H9 (cell line): ENCODE measurements around the gene CLEC16A. TPM values are rescaled to one million over a fixed set of nuclear protein-coding genes. Genes with fewer than 3 reads are reported as not detected.

Source experiments
- DNase-seq: peaks from one replicate; pipeline ENCODE4 v3.0.0-alpha.2; 2017
- H2AFZ ChIP-seq: one replicate; pipeline ENCODE4 v1.6.1; 2013; ENCODE audit warnings: mild to moderate bottlenecking, low read length, control low read depth, moderate library complexity
- H2AK5ac ChIP-seq: 2 replicates; pipeline ENCODE4 v1.6.1; 2013; ENCODE audit warnings: low read length, control low read depth, mixed read lengths; ENCODE audit not compliant: insufficient read length
- H2BK120ac ChIP-seq: one replicate; pipeline ENCODE4 v1.6.1; 2013; ENCODE audit warnings: low read depth, mild to moderate bottlenecking, low read length, control low read depth, inconsistent platforms; ENCODE audit not compliant: poor library complexity, severe bottlenecking
- H2BK12ac ChIP-seq: 2 replicates; pipeline ENCODE4 v1.6.1; 2013; ENCODE audit warnings: low read length, control low read depth, mixed read lengths, low read depth; ENCODE audit not compliant: insufficient read length
- H2BK15ac ChIP-seq: 2 replicates; pipeline ENCODE4 v1.6.1; 2013; ENCODE audit warnings: low read depth, low read length, control low read depth
- H2BK20ac ChIP-seq: one replicate; pipeline ENCODE4 v1.6.1; 2013; ENCODE audit warnings: low read depth, mild to moderate bottlenecking, low read length, control low read depth, inconsistent platforms; ENCODE audit not compliant: poor library complexity, severe bottlenecking
- H2BK5ac ChIP-seq: 2 replicates; pipeline ENCODE4 v1.6.1; 2013; ENCODE audit warnings: low read length, control low read depth, mixed read lengths; ENCODE audit not compliant: insufficient read length
- H3K14ac ChIP-seq: 2 replicates; pipeline ENCODE4 v1.6.1; 2013; ENCODE audit warnings: low read length, control low read depth; ENCODE audit not compliant: insufficient read depth
- H3K18ac ChIP-seq: 2 replicates; pipeline ENCODE4 v1.6.1; 2013; ENCODE audit warnings: low read depth, mild to moderate bottlenecking, mixed read lengths, low read length, control low read depth; ENCODE audit not compliant: insufficient read length
- H3K23ac ChIP-seq: 2 replicates; pipeline ENCODE4 v1.6.1; 2013; ENCODE audit warnings: low read length, control low read depth, mixed read lengths, low read depth; ENCODE audit not compliant: insufficient read length
- H3K23me2 ChIP-seq: 2 replicates; pipeline ENCODE4 v1.6.1; 2013; ENCODE audit warnings: low read depth, mild to moderate bottlenecking, mixed read lengths, low read length, control low read depth; ENCODE audit not compliant: insufficient read length, poor library complexity, severe bottlenecking
- H3K27ac ChIP-seq: 2 replicates; pipeline ENCODE4 v1.5.1; 2013; ENCODE audit warnings: low read length, control low read depth, mixed read lengths, low read depth; ENCODE audit not compliant: insufficient read length
- H3K27me3 ChIP-seq: 2 replicates; pipeline ENCODE4 v1.6.1; 2013; ENCODE audit warnings: low read length, control low read depth, inconsistent platforms; ENCODE audit not compliant: insufficient read depth
- H3K4ac ChIP-seq: 2 replicates; pipeline ENCODE4 v1.6.1; 2013; ENCODE audit warnings: low read depth, mild to moderate bottlenecking, control low read depth, inconsistent platforms, low read length, moderate library complexity
- H3K4me1 ChIP-seq: 2 replicates; pipeline ENCODE4 v1.6.1; 2013; ENCODE audit warnings: low read length, control low read depth, inconsistent platforms; ENCODE audit not compliant: insufficient read depth
- H3K4me2 ChIP-seq: 2 replicates; pipeline ENCODE4 v1.6.1; 2013; ENCODE audit warnings: low read length, control low read depth, mixed read lengths; ENCODE audit not compliant: insufficient read length, insufficient read depth
- H3K56ac ChIP-seq: 2 replicates; pipeline ENCODE4 v1.6.1; 2013; ENCODE audit warnings: low read depth, mild to moderate bottlenecking, mixed read lengths, low read length, control low read depth; ENCODE audit not compliant: insufficient read length
- H3K79me1 ChIP-seq: 2 replicates; pipeline ENCODE4 v1.6.1; 2013; ENCODE audit warnings: low read depth, mild to moderate bottlenecking, moderate library complexity, low read length, control low read depth, inconsistent platforms; ENCODE audit not compliant: insufficient read depth, poor library complexity, severe bottlenecking
- H3K79me2 ChIP-seq: 2 replicates; pipeline ENCODE4 v1.6.1; 2013; ENCODE audit warnings: low read length, control low read depth, inconsistent platforms; ENCODE audit not compliant: insufficient read depth
- H3K9ac ChIP-seq: 2 replicates; pipeline ENCODE4 v1.6.1; 2013; ENCODE audit warnings: low read length, control low read depth, mixed read lengths; ENCODE audit not compliant: insufficient read length; ENCODE audit errors: extremely low read depth
- H3K9me3 ChIP-seq: one replicate; pipeline ENCODE4 v1.6.1; 2013; ENCODE audit warnings: low read depth, low read length, inconsistent platforms; ENCODE audit not compliant: control insufficient read depth
- H3T11ph ChIP-seq: one replicate; pipeline ENCODE4 v1.6.1; 2013; ENCODE audit warnings: mild to moderate bottlenecking, low read length, control low read depth, inconsistent platforms
- H4K20me1 ChIP-seq: one replicate; pipeline ENCODE4 v1.6.1; 2013; ENCODE audit not compliant: control insufficient read depth, insufficient read length, insufficient read depth
- H4K5ac ChIP-seq: 2 replicates; pipeline ENCODE4 v1.6.1; 2013; ENCODE audit warnings: low read depth, mild to moderate bottlenecking, mixed read lengths, low read length, control low read depth; ENCODE audit not compliant: insufficient read length
- H4K8ac ChIP-seq: replicated peaks from 2 replicates; pipeline ENCODE4 v1.6.1; 2013; ENCODE audit warnings: low read length, control low read depth, mixed read lengths, low read depth; ENCODE audit not compliant: insufficient read length
- H4K91ac ChIP-seq: 2 replicates; pipeline ENCODE4 v1.6.1; 2013; ENCODE audit warnings: low read depth, mild to moderate bottlenecking, moderate library complexity, mixed read lengths, low read length, control low read depth; ENCODE audit not compliant: insufficient read length
- H3K27ac Mint-ChIP-seq, 3 experiments: 2 replicates in 2 of 3; 3 replicates in 1 of 3; pipeline ENCODE4 v1.8.0; 2020 to 2021; ENCODE audit warnings: mixed read lengths in 3 of 3, mild to moderate bottlenecking in 1 of 3, moderate library complexity in 1 of 3
- H3K27me3 Mint-ChIP-seq: 2 replicates; pipeline ENCODE4 v1.8.0; 2021; ENCODE audit warnings: low read depth, mild to moderate bottlenecking, moderate library complexity, mixed read lengths
- H3K36me3 Mint-ChIP-seq, 3 experiments: 2 replicates in 2 of 3; 3 replicates in 1 of 3; pipeline ENCODE4 v1.8.0; 2020 to 2021; ENCODE audit warnings: low read depth in 3 of 3, mixed read lengths in 3 of 3; ENCODE audit not compliant: insufficient read depth in 1 of 3
- H3K4me1 Mint-ChIP-seq, 2 experiments: 2 replicates each; pipeline ENCODE4 v1.8.0; 2020; ENCODE audit warnings: mixed read lengths in 2 of 2
- H3K4me3 Mint-ChIP-seq, 2 experiments: 2 replicates in 1 of 2; 3 replicates in 1 of 2; pipeline ENCODE4 v1.8.0; 2020 to 2021; ENCODE audit warnings: mild to moderate bottlenecking in 2 of 2, mixed read lengths in 2 of 2, moderate library complexity in 1 of 2
- H3K9me3 Mint-ChIP-seq, 2 experiments: 2 replicates in 1 of 2; 3 replicates in 1 of 2; pipeline ENCODE4 v1.8.0; 2020; ENCODE audit warnings: mild to moderate bottlenecking in 2 of 2, mixed read lengths in 2 of 2, moderate library complexity in 1 of 2
- CTCF ChIP-seq: fragments of 200-600 bp; sonication (generic); conservative IDR thresholded peaks from 3 replicates; pipeline ENCODE4 v1.8.0; 2021; ENCODE audit warnings: antibody characterized with exemption, mild to moderate bottlenecking
- WGBS: extraction: QIAGEN DNeasy Blood & Tissue Kit; methylation state at CpG from one replicate; pipeline ENCODE4 v1.1.7; 2013; ENCODE audit warnings: missing lambda C conversion rate, low lambda C conversion rate, mixed read lengths; ENCODE audit not compliant: insufficient read length; ENCODE audit errors: extremely low coverage; 5-methylcytosine and 5-hydroxymethylcytosine counted together
- total RNA-seq: library from RNA; stranded (reverse); gene quantifications from 2 replicates; pipeline ENCODE4 v1.2.1, GENCODE V29; 2021

CLEC16A gene
- total RNA-seq, 1 experiment from 2014 or later: 15.2 TPM

GRCh38 chr16:11145173-11145818 lies 200.9 kb downstream of the CLEC16A start:
- H3K14ac ChIP-seq: no peak overlapping the region
- no peak overlapping the region for H3K18ac ChIP-seq
- no peak overlapping the region for H3K27ac ChIP-seq
- no peaks in the 10 kb centered on the region for H3K27me3 ChIP-seq
- no peak overlapping the region for H2BK20ac ChIP-seq
- H3K4me3 Mint-ChIP-seq: no peak overlapping the region
- H3K23me2 ChIP-seq: no peaks in the 10 kb centered on the region
- no peaks in the 10 kb centered on the region for H3K9me3 ChIP-seq
- no peaks in the 10 kb centered on the region for H3K79me2 ChIP-seq
- no peak overlapping the region for H4K8ac ChIP-seq
- H3K23ac ChIP-seq: no peak overlapping the region
- H4K5ac ChIP-seq: no peak overlapping the region
- H2AFZ ChIP-seq: no peak overlapping the region
- H3T11ph ChIP-seq: no peak overlapping the region
- H2AK5ac ChIP-seq: no peak overlapping the region
- H2BK15ac ChIP-seq: no peak overlapping the region
- no CpG with 5 or more reads among the region's 13 CpGs for WGBS
- no peak overlapping the region for H3K4ac ChIP-seq
- H3K36me3 Mint-ChIP-seq: peaks cover 0 to 2% (median 0%) of the 10 kb centered on the region in 3 experiments; a peak in 2 of 7 replicates
- no peak for TF ChIP-seq CTCF
- H4K20me1 ChIP-seq: no peaks in the 10 kb centered on the region
- H3K9me3 Mint-ChIP-seq: no peaks in the 10 kb centered on the region
- no peak overlapping the region for H3K27ac Mint-ChIP-seq
- no peak for DNase-seq
- H2BK12ac ChIP-seq: no peak overlapping the region
- H3K9ac ChIP-seq: no peak overlapping the region
- peaks cover 11% of the 10 kb centered on the region in 2 experiments for H3K4me1 Mint-ChIP-seq
- H2BK120ac ChIP-seq: no peak overlapping the region
- H4K91ac ChIP-seq: no peak overlapping the region
- H3K4me1 ChIP-seq: no peaks in the 10 kb centered on the region; the same call in 1 of the 2 replicates
- H3K4me2 ChIP-seq: no peak overlapping the region
- no peak overlapping the region for H3K56ac ChIP-seq
- H3K79me1 ChIP-seq: no peaks in the 10 kb centered on the region
- no peak overlapping the region for H2BK5ac ChIP-seq
- H3K27me3 Mint-ChIP-seq: peaks cover 4% of the 10 kb centered on the region; the same call in 1 of the 2 replicates
